Effector memory CD4-positive, alpha-beta T cell (primary cell): Measurements from ENCODE around the gene LRRFIP1.

Source experiments
- DNase-seq, 3 donors: peaks; one replicate each; pipeline ENCODE4 v3.0.0-alpha.2; 2020
- H3K27ac ChIP-seq: 2 replicates; pipeline ENCODE4 v1.7.0; 2013; ENCODE audit warnings: mild to moderate bottlenecking, low read length, moderate library complexity; ENCODE audit not compliant: insufficient read depth, poor library complexity, severe bottlenecking
- H3K27me3 ChIP-seq: replicated peaks from 2 replicates; pipeline ENCODE4 v1.7.0; 2013; ENCODE audit warnings: mild to moderate bottlenecking, low read length; ENCODE audit not compliant: insufficient read depth, control insufficient read depth, poor library complexity, severe bottlenecking
- H3K36me3 ChIP-seq: 2 replicates; pipeline ENCODE4 v1.7.0; 2013; ENCODE audit warnings: mild to moderate bottlenecking, low read length, moderate library complexity; ENCODE audit not compliant: control insufficient read depth, insufficient read depth
- H3K4me1 ChIP-seq: 2 replicates; pipeline ENCODE4 v1.7.0; 2013; ENCODE audit warnings: low read length, mild to moderate bottlenecking; ENCODE audit not compliant: control insufficient read depth, insufficient read depth, poor library complexity, severe bottlenecking
- H3K4me3 ChIP-seq: 2 replicates; pipeline ENCODE4 v1.7.0; 2013; ENCODE audit warnings: low read length, low read depth, mild to moderate bottlenecking; ENCODE audit not compliant: insufficient read depth, poor library complexity, severe bottlenecking
- H3K9me3 ChIP-seq: 2 replicates; pipeline ENCODE4 v1.7.0; 2013; ENCODE audit warnings: mild to moderate bottlenecking, low read length, moderate library complexity; ENCODE audit not compliant: control insufficient read depth

The LRRFIP1 gene

GRCh38 chr2:237597196-237598145 lies 29.9 kb upstream of the LRRFIP1 start:
- no peaks in the 10 kb centered on the region for H3K36me3 ChIP-seq
- H3K27me3 ChIP-seq: no peaks in the 10 kb centered on the region
- H3K27ac ChIP-seq: no peak overlapping the region
- no peak overlapping the region for H3K4me3 ChIP-seq
- DNase-seq: no peak
- no peaks in the 10 kb centered on the region for H3K4me1 ChIP-seq
- H3K9me3 ChIP-seq: no peaks in the 10 kb centered on the region

GRCh38 chr2:237598468-237599208 lies 28.7 kb upstream of the LRRFIP1 start:
- DNase-seq: no peak
- Histone ChIP-seq H3K27ac (no peak overlapping the region), H3K36me3 (no peaks in the 10 kb centered on the region), H3K4me1 (peaks cover 9% of the 10 kb centered on the region), H3K9me3 (no peaks in the 10 kb centered on the region), H3K27me3 (no peaks in the 10 kb centered on the region), H3K4me3 (no peak overlapping the region)

GRCh38 chr2:237599465-237600110 lies 27.8 kb upstream of the LRRFIP1 start:
- H3K36me3 ChIP-seq: no peaks in the 10 kb centered on the region
- H3K27me3 ChIP-seq: no peaks in the 10 kb centered on the region
- H3K27ac ChIP-seq: no peak overlapping the region
- DNase-seq: no peak
- peaks cover 18% of the 10 kb centered on the region for H3K4me1 ChIP-seq
- H3K4me3 ChIP-seq: no peak overlapping the region
- no peaks in the 10 kb centered on the region for H3K9me3 ChIP-seq

- H3K9me3 ChIP-seq: no peaks in the 10 kb centered on the region
- no peaks in the 10 kb centered on the region for H3K36me3 ChIP-seq
- peaks cover 21% of the 10 kb centered on the region for H3K4me1 ChIP-seq
- H3K27me3 ChIP-seq: no peaks in the 10 kb centered on the region
- no peak for DNase-seq
- H3K27ac ChIP-seq: no peak overlapping the region
- no peak overlapping the region for H3K4me3 ChIP-seq
Observed at GRCh38 chr2:237600205-237600846, 27.1 kb upstream of the LRRFIP1 start.

GRCh38 chr2:237601453-237602116 lies 25.8 kb upstream of the LRRFIP1 start:
- peaks cover 21% of the 10 kb centered on the region for H3K4me1 ChIP-seq
- DNase-seq: no peak
- no peaks in the 10 kb centered on the region for H3K27me3 ChIP-seq
- no peak overlapping the region for H3K27ac ChIP-seq
- no peak overlapping the region for H3K4me3 ChIP-seq
- H3K9me3 ChIP-seq: no peaks in the 10 kb centered on the region
- no peaks in the 10 kb centered on the region for H3K36me3 ChIP-seq

GRCh38 chr2:237602409-237602808 lies 25.0 kb upstream of the LRRFIP1 start:
- H3K4me3 ChIP-seq: no peak overlapping the region
- H3K36me3 ChIP-seq: no peaks in the 10 kb centered on the region
- no peaks in the 10 kb centered on the region for H3K27me3 ChIP-seq
- H3K9me3 ChIP-seq: no peaks in the 10 kb centered on the region
- H3K4me1 ChIP-seq: peaks cover 21% of the 10 kb centered on the region
- no peak for DNase-seq
- H3K27ac ChIP-seq: no peak overlapping the region

- Histone ChIP-seq H3K27me3 (no peaks in the 10 kb centered on the region), H3K4me3 (no peak overlapping the region), H3K4me1 (peaks cover 21% of the 10 kb centered on the region), H3K27ac (peak overlapping the region; percentile 19), H3K9me3 (no peaks in the 10 kb centered on the region), H3K36me3 (no peaks in the 10 kb centered on the region)
- no peak for DNase-seq
Observed at GRCh38 chr2:237603049-237603717, 24.2 kb upstream of the LRRFIP1 start.

- no peaks in the 10 kb centered on the region for H3K36me3 ChIP-seq
- DNase-seq: peak; percentile 7 to 53 (median 50)
- peak overlapping the region; percentile 15 for H3K4me3 ChIP-seq
- peak overlapping the region; percentile 64 for H3K27ac ChIP-seq
- no peaks in the 10 kb centered on the region for H3K9me3 ChIP-seq
- peaks cover 21% of the 10 kb centered on the region for H3K4me1 ChIP-seq
- no peaks in the 10 kb centered on the region for H3K27me3 ChIP-seq
Observed at GRCh38 chr2:237603718-237604362, 23.5 kb upstream of the LRRFIP1 start.
